PC-9 (cell line): ENCODE data around the gene ZSCAN31.

Source experiments
- CTCF ChIP-seq: fragments of 200-600 bp; sonication (generic); conservative IDR thresholded peaks from 2 replicates; pipeline ENCODE4 v1.6.1; 2017; ENCODE audit warnings: mixed run types, antibody characterized with exemption, mild to moderate bottlenecking, moderate library complexity
- EZH2 ChIP-seq: fragments of 200-600 bp; sonication (generic); IDR thresholded peaks from 2 replicates; pipeline ENCODE4 v1.8.0; 2017; ENCODE audit warnings: antibody characterized with exemption, low read depth

DNA sequence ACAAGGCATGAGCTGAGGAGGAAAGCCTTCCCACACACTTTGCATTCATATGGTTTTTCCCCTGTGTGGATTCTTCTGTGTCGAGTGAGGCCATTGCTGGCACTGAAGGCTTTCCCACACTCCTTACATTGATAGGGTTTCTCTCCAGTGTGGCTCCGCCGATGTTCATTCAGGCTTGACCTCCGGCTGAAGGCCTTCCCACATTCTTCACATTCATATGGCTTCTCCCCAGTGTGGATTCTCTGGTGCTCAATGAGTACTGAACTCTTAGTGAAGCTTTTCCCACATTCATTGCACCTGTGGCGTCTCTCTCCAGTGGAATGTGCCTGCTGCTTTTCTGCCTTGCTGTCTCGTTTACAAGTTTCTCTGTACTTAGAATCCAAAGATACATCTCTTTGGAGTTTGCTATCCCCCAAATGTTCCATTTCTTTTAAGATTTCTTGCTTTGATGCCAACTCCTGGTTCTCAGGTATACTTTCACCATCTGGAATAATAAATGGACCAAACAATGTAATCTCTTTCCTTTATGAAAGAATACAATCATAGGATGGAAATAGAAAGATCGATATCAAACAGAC lies 9.5 kb downstream of the ZSCAN31 start:
- TF ChIP-seq CTCF, result no peak
- no peak for TF ChIP-seq EZH2
